ENCODE measurements around the gene XRCC4. TPM values are rescaled to one million over a fixed set of nuclear protein-coding genes. Genes with fewer than 3 reads are reported as not detected.

The XRCC4 gene
- total and polyA plus RNA-seq, 2 of the 8 experiments (the other 6 are each of a cell fraction or from before 2014, with no cell fraction given): 3.0 to 8.3 TPM

- H3K36me3 ChIP-seq (ENCODE audit: control insufficient read depth in 2 of 4, insufficient read depth in 4 of 4, low read length in 3 of 4): no peaks in the 10 kb centered on the region
- H3K4me1 ChIP-seq (replicated peaks in 1 of 4; ENCODE audit: control insufficient read depth in 3 of 4, insufficient read depth in 4 of 4, low read length in 3 of 4): no peaks in the 10 kb centered on the region
- no peak overlapping the region for H2AFZ ChIP-seq (ENCODE audit: low read length)
- no peak overlapping the region for H3K18ac ChIP-seq (ENCODE audit: extremely low read depth, low read length)
- H3K23ac ChIP-seq (ENCODE audit: insufficient read length): no peak overlapping the region
- no peak overlapping the region for H3K4me3 ChIP-seq (ENCODE audit: extremely low read depth in 1 of 4, insufficient read depth in 2 of 4, low read depth in 3 of 4, low read length in 4 of 4)
- DNase-seq (ENCODE audit: low read depth in 1 of 2, low spot score in 2 of 2) (no peak), FAIRE-seq (no peak)
- H3K27me3 ChIP-seq (replicated peaks in 1 of 4; ENCODE audit: control insufficient read depth in 3 of 4, extremely low read depth in 1 of 4, insufficient read depth in 3 of 4, low read length in 3 of 4): no peaks in the 10 kb centered on the region
- TF ChIP-seq FOSL1 (IDR thresholded peaks at IDR 0.05; ENCODE audit: insufficient read depth, low read depth, low read length): no peak
- no peak overlapping the region for H3K56ac ChIP-seq (replicated peaks; ENCODE audit: insufficient read length, low read depth, low read length)
- H2BK15ac ChIP-seq (ENCODE audit: low read length): no peak overlapping the region
- H3K9ac ChIP-seq (replicated peaks in 1 of 4; ENCODE audit: extremely low read depth in 1 of 4, low read depth in 3 of 4, low read length in 3 of 4): no peak overlapping the region
- ChIA-PET CTCF (ENCODE audit: partially characterized antibody) (no interaction called here), POLR2A (ENCODE audit: partially characterized antibody) (no interaction called here)
- H4K20me1 ChIP-seq (replicated peaks in 1 of 2; ENCODE audit: control insufficient read depth in 1 of 2, insufficient read depth in 2 of 2, low read length in 2 of 2): no peaks in the 10 kb centered on the region
- no peak overlapping the region for H2BK12ac ChIP-seq (ENCODE audit: low read depth, low read length)
- H4K91ac ChIP-seq (replicated peaks; ENCODE audit: insufficient read length, low read length): no peak overlapping the region
- no peak overlapping the region for H2BK120ac ChIP-seq (replicated peaks; ENCODE audit: low read depth, low read length)
- no peak overlapping the region for H2AK5ac ChIP-seq (ENCODE audit: low read depth, low read length)
- H3K23me2 ChIP-seq (ENCODE audit: low read depth, low read length): no peaks in the 10 kb centered on the region
- no peak overlapping the region for H2BK20ac ChIP-seq (ENCODE audit: low read length)
- H3K4me2 ChIP-seq (ENCODE audit: insufficient read depth in 1 of 2, low read depth in 2 of 2, low read length in 2 of 2): no peak overlapping the region
- no peak overlapping the region for H3K27ac ChIP-seq (ENCODE audit: low read depth, low read length)
- no peaks in the 10 kb centered on the region for H3K79me2 ChIP-seq (ENCODE audit: control insufficient read depth in 1 of 2, insufficient read depth in 2 of 2, low read length in 2 of 2)
- no peak overlapping the region for H3K14ac ChIP-seq (ENCODE audit: insufficient read length)
- H3K9me3 ChIP-seq (ENCODE audit: insufficient read depth in 2 of 2, low read depth in 1 of 2, low read length in 1 of 2): no peaks in the 10 kb centered on the region
- no peak overlapping the region for H4K5ac ChIP-seq (ENCODE audit: insufficient read length, low read depth, low read length)
- H3K4ac ChIP-seq (replicated peaks; ENCODE audit: insufficient read length, low read depth, low read length): no peak overlapping the region
- H2BK5ac ChIP-seq (ENCODE audit: low read depth, low read length): no peak overlapping the region
- H3K79me1 ChIP-seq (ENCODE audit: low read depth, low read length): no peaks in the 10 kb centered on the region
- H4K8ac ChIP-seq (ENCODE audit: extremely low read depth, insufficient read depth, low read length): no peak overlapping the region
These were observed 244.2 kb downstream of the XRCC4 start for GRCh38 chr5:83321483-83322055.
